ENCODE data around the gene OMP.

The OMP gene

GRCh38 chr11:77141475-77141874 is 38.8 kb downstream of the OMP start:
- DNase-seq (ENCODE audit: low read depth, low spot score): no peak
- in situ Hi-C loops (cut with HindIII; ENCODE audit: low sequenced_read_pairs): no loop called here
- no peak for TF ChIP-seq CTCF (IDR thresholded peaks at IDR 0.05; ENCODE audit: low read depth, low read length)
- H3K4me3 ChIP-seq (ENCODE audit: low read depth, low read length): no peak overlapping the region

- no peak for DNase-seq (ENCODE audit: low read depth, low spot score)
- TF ChIP-seq CTCF (IDR thresholded peaks at IDR 0.05; ENCODE audit: low read depth, low read length): no peak
- in situ Hi-C loops (cut with HindIII; ENCODE audit: low sequenced_read_pairs): no loop called here
- H3K4me3 ChIP-seq (ENCODE audit: low read depth, low read length): no peak overlapping the region
These were observed 39.7 kb downstream of the OMP start for GRCh38 chr11:77142091-77142975.

- H3K4me3 ChIP-seq (ENCODE audit: low read depth, low read length): no peak overlapping the region
- in situ Hi-C loops (cut with HindIII; ENCODE audit: low sequenced_read_pairs): no loop called here
- no peak for DNase-seq (ENCODE audit: low read depth, low spot score)
- no peak for TF ChIP-seq CTCF (IDR thresholded peaks at IDR 0.05; ENCODE audit: low read depth, low read length)
These were observed 40.9 kb downstream of the OMP start for GRCh38 chr11:77143405-77144020.

- no peak for DNase-seq (ENCODE audit: low read depth, low spot score)
- no peak for TF ChIP-seq CTCF (IDR thresholded peaks at IDR 0.05; ENCODE audit: low read depth, low read length)
- no peak overlapping the region for H3K4me3 ChIP-seq (ENCODE audit: low read depth, low read length)
- in situ Hi-C loops (cut with HindIII; ENCODE audit: low sequenced_read_pairs): no loop called here
These were observed 41.7 kb downstream of the OMP start for GRCh38 chr11:77144196-77144856.

GRCh38 chr11:77144857-77145428 is 42.3 kb downstream of the OMP start:
- TF ChIP-seq CTCF (IDR thresholded peaks at IDR 0.05; ENCODE audit: low read depth, low read length): no peak

GRCh38 chr11:77146261-77147035 is 43.8 kb downstream of the OMP start:
- no peak for DNase-seq (ENCODE audit: low read depth, low spot score)
- no peak overlapping the region for H3K4me3 ChIP-seq (ENCODE audit: low read depth, low read length)
- in situ Hi-C loops (cut with HindIII; ENCODE audit: low sequenced_read_pairs): no loop called here
- TF ChIP-seq CTCF (IDR thresholded peaks at IDR 0.05; ENCODE audit: low read depth, low read length): no peak

More at GRCh38 chr11:77144857-77145428, 42.3 kb downstream of the OMP start:
- in situ Hi-C loops (cut with HindIII; ENCODE audit: low sequenced_read_pairs): no loop called here
- H3K4me3 ChIP-seq (ENCODE audit: low read depth, low read length): no peak overlapping the region
- no peak for DNase-seq (ENCODE audit: low read depth, low spot score)
